Gastrocnemius medialis (tissue), 4 donors: ENCODE results near the gene HLTF. TPM values are rescaled to one million over a fixed set of nuclear protein-coding genes. Genes with fewer than 3 reads are reported as not detected.

ENCODE experiments used
- ATAC-seq, 2 donors: fragments of 150-250 bp; one replicate each; pipeline ENCODE4 v1.9.1; 2016
- DNase-seq, 2 donors: peaks; one replicate each; pipeline ENCODE4 v3.0.0-alpha.2; 2019
- H3K27ac ChIP-seq, 4 donors: fragments of 200-600 bp; sonication (generic); 1 replicate in 1 of 4; 2 replicates in 3 of 4; pipeline ENCODE4 v1.5.1; 2016 to 2018; ENCODE audit warnings: mild to moderate bottlenecking in 2 of 4, moderate library complexity in 1 of 4
- H3K27me3 ChIP-seq, 3 donors: fragments of 200-600 bp; sonication (generic) in 2 of 3; 1 replicate in 1 of 3; 2 replicates in 2 of 3; pipeline versions ENCODE4 v1.5.1 to v1.6.0; 2016 to 2019; ENCODE audit warnings: mild to moderate bottlenecking in 1 of 3, moderate library complexity in 1 of 3
- H3K36me3 ChIP-seq, 2 donors: fragments of 200-600 bp; sonication (generic) in 1 of 2; one replicate each; pipeline ENCODE4 v1.5.1; 2017 to 2018
- H3K4me1 ChIP-seq, 2 donors: fragments of 200-600 bp; sonication (generic) in 1 of 2; one replicate each; pipeline ENCODE4 v1.5.1; 2016 to 2017; ENCODE audit warnings: mild to moderate bottlenecking in 2 of 2
- H3K4me3 ChIP-seq, 4 donors: fragments of 200-600 bp; sonication (generic) in 3 of 4; 1 replicate in 1 of 4; 2 replicates in 3 of 4; pipeline ENCODE4 v1.5.1; 2016 to 2019; ENCODE audit warnings: mild to moderate bottlenecking in 2 of 4
- H3K9me3 ChIP-seq, 3 donors: fragments of 200-600 bp; sonication (generic) in 2 of 3; 1 replicate in 1 of 3; 2 replicates in 2 of 3; pipeline ENCODE4 v1.5.1; 2016 to 2019
- POLR2A ChIP-seq, 2 donors: fragments of 450-650 bp; IDR thresholded peaks; one replicate each; pipeline ENCODE4 v1.6.1; 2017; ENCODE audit warnings: antibody characterized with exemption in 2 of 2, mild to moderate bottlenecking in 2 of 2, moderate library complexity in 2 of 2
- in situ Hi-C, 4 donors: fragments of 200-750 bp; cut with MboI; loops; one replicate each; pipeline versions ENCODE4 v1.15.0 to v1.8.0; 2017; ENCODE audit warnings: low sequenced_read_pairs in 4 of 4
- intact Hi-C: fragments of 100-400 bp; cut with DNase I; formaldehyde crosslinking; loops from one replicate; pipeline ENCODE4 v1.15.1; 2023; ENCODE audit warnings: low total_unique reads
- total RNA-seq, 4 donors: library from RNA; depleted of rRNA; stranded (reverse); fragments of >200 nt; gene quantifications; one replicate each; pipeline versions ENCODE4 v1.1.0 to v1.2.3, GENCODE V29; 2016
- TF ChIP-seq, protein P1 (sequence below), 5 experiments: fragments of 450-650 bp in 3 of 5; fragments of 200-600 bp in 2 of 5; sonication (generic) in 2 of 5; IDR thresholded peaks in 4 of 5; conservative IDR thresholded peaks in 1 of 5; 1 replicate in 4 of 5; 2 replicates in 1 of 5; pipeline ENCODE4 v1.5.1; 2016 to 2019; ENCODE audit warnings: antibody characterized with exemption in 5 of 5, mild to moderate bottlenecking in 3 of 5, moderate library complexity in 3 of 5

The HLTF gene
- total RNA-seq, 4 donors from 2014 or later, result 2.8 to 11.0 (median 5.9) TPM

DNA sequence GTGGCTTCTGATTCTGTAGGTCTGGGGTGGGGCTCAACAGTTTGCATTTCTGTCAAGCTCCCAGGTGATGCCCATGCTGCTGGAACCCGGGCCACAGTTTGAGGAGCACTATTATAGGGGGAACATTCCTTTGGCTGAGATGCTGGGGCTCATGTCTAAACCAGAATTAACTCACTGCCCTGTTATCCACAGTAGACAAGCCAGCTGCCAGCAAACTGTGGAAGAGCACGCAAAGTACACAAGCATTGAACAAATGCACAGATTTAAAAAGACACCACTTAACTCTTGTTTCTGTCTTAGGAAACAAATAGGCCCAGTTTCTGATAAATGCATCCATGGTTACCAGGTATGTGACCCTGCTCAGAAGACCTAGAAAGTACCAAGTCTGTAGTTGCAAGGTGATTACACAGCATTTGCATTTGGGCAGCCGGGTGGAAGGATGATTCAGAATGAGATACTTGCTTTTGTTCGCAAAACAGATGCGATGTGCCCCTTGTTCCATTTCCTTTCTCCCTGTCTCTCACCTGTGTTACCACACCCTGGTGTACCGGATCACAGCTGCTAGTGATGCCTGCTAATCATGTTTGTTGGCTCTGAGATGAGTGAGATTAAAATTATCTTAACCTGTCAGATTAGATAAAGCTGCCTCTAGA is 82.6 kb downstream of the HLTF start:
- peaks cover 77 to 91% of the 10 kb centered on the region in 2 donors for H3K4me1 ChIP-seq
- H3K9me3 ChIP-seq, result no peaks in the 10 kb centered on the region
- H3K36me3 ChIP-seq, result peaks cover 0 to 36% of the 10 kb centered on the region in 2 donors
- no peaks in the 10 kb centered on the region for H3K27me3 ChIP-seq
- peak overlapping the region; percentile 98 to 100 (median 100) for H3K27ac ChIP-seq
- TF ChIP-seq, protein P1, sequence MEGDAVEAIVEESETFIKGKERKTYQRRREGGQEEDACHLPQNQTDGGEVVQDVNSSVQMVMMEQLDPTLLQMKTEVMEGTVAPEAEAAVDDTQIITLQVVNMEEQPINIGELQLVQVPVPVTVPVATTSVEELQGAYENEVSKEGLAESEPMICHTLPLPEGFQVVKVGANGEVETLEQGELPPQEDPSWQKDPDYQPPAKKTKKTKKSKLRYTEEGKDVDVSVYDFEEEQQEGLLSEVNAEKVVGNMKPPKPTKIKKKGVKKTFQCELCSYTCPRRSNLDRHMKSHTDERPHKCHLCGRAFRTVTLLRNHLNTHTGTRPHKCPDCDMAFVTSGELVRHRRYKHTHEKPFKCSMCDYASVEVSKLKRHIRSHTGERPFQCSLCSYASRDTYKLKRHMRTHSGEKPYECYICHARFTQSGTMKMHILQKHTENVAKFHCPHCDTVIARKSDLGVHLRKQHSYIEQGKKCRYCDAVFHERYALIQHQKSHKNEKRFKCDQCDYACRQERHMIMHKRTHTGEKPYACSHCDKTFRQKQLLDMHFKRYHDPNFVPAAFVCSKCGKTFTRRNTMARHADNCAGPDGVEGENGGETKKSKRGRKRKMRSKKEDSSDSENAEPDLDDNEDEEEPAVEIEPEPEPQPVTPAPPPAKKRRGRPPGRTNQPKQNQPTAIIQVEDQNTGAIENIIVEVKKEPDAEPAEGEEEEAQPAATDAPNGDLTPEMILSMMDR (IDR thresholded peaks at IDR 0.05 in 4 of 5, conservative IDR thresholded peaks at IDR 0.05 in 1 of 5), result no peak
- TF ChIP-seq POLR2A (IDR thresholded peaks at IDR 0.05), result no peak
- intact Hi-C loops (no loop called here), in situ Hi-C loops (loop anchor here in 1 of 4 donors (25.0 kb wide), 1 partner anchor 1059 kb away; no protein-coding TSS in a partner anchor)
- DNase-seq, result no peak
- no peak overlapping the region for H3K4me3 ChIP-seq
- peak in 1 of 2 donors; percentile 6 for ATAC-seq

DNA sequence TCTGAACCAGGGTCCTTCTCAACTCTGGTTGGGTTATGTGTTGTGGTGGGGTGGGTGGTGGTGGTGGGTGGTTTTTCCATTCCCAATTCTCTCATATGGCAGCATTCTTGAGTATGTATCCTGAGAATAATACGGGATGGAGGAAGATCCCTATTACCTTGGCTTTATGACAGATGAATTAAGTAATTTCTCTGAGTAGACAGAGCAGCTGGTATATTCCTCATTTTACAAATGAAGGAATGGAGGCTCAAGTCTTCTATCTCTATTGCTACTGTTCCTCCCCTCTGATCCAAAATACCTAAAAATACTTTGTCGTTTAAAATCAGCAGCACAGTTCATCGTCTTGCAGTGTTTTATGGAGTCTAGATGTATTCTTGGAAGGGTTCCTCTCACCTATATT is 84.6 kb downstream of the HLTF start:
- Histone ChIP-seq H3K27ac (peak overlapping the region; percentile 98 to 100 (median 100)), H3K4me3 (no peak overlapping the region), H3K27me3 (no peaks in the 10 kb centered on the region), H3K36me3 (peaks cover 0 to 44% of the 10 kb centered on the region in 2 donors), H3K9me3 (no peaks in the 10 kb centered on the region), H3K4me1 (peaks cover 67 to 84% of the 10 kb centered on the region in 2 donors)
- in situ Hi-C loops, result loop anchor here in 1 of 4 donors (25.0 kb wide), 1 partner anchor 1061 kb away; no protein-coding TSS in a partner anchor
- DNase-seq, result no peak
- TF ChIP-seq POLR2A (IDR thresholded peaks at IDR 0.05), result no peak
- TF ChIP-seq, protein P1 (IDR thresholded peaks at IDR 0.05 in 4 of 5, conservative IDR thresholded peaks at IDR 0.05 in 1 of 5), result no peak
- peak; percentile 35 to 59 for ATAC-seq
- intact Hi-C loops, result no loop called here

DNA sequence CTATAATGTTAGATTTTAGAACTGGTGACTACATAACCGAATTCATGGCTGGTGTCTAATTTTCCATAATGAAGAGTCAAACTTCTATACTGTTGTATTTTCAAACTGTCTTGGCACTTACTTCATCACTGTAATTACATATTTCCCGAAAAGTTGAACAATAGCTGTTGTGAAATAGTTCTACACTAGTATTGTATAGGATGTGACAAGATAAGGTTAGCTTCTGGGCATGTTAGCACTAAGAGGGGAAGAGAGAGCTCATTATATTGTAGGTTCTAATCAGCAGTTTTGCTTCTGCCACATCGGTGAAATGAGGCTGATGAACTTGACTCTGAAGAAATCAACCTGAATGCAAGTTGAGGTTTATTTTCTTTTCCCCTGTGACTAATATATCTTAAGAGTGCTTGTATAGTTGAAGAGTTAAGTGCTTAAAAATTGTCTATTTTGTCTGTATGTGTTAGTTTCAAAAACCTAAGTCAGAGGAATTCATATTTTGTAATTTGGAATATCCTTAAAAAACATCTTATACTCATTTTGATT is 86.1 kb downstream of the HLTF start:
- ATAC-seq (no peak), DNase-seq (no peak)
- H3K36me3 ChIP-seq, result peaks cover 3 to 53% of the 10 kb centered on the region in 2 donors

DNA sequence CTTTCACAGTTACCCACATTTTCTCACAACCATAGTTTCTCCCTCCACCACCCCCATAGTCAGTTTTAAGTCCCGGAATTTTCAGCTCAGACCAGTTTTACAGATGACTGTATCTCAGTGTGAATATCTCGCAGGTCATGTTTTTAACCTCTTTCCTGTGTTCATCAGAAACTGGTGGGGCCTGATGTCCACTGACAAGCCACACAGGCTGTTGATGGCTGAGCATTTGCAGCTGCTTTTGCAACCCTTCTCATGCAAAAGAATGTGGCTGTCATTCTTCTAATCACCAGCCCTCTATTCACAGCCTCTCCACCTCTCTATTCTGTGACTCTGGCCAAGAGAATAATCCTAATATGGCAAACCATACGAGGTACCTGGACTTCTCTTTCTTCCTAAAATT is 86.5 kb downstream of the HLTF start:
- peak overlapping the region; percentile 98 to 100 (median 100) for H3K27ac ChIP-seq
- intact Hi-C loops, result no loop called here
- in situ Hi-C loops, result loop anchor here in 1 of 4 donors (25.0 kb wide), 1 partner anchor 1062 kb away; no protein-coding TSS in a partner anchor
- H3K36me3 ChIP-seq, result peaks cover 3 to 58% of the 10 kb centered on the region in 2 donors
- H3K27me3 ChIP-seq, result no peaks in the 10 kb centered on the region
- H3K9me3 ChIP-seq, result no peaks in the 10 kb centered on the region
- H3K4me3 ChIP-seq, result no peak overlapping the region
- DNase-seq, result no peak
- TF ChIP-seq, protein P1 (IDR thresholded peaks at IDR 0.05 in 4 of 5, conservative IDR thresholded peaks at IDR 0.05 in 1 of 5), result no peak
- TF ChIP-seq POLR2A (IDR thresholded peaks at IDR 0.05), result no peak
- no peak for ATAC-seq
- H3K4me1 ChIP-seq, result peaks cover 59 to 66% of the 10 kb centered on the region in 2 donors

More for the DNA sequence above, 86.1 kb downstream of the HLTF start:
- H3K27ac ChIP-seq, result peak overlapping the region; percentile 98 to 100 (median 100)
- intact Hi-C loops, result no loop called here
- no peak overlapping the region for H3K4me3 ChIP-seq
- H3K4me1 ChIP-seq, result peaks cover 61 to 70% of the 10 kb centered on the region in 2 donors
- TF ChIP-seq, protein P1 (IDR thresholded peaks at IDR 0.05 in 4 of 5, conservative IDR thresholded peaks at IDR 0.05 in 1 of 5), result no peak
- TF ChIP-seq POLR2A (IDR thresholded peaks at IDR 0.05), result no peak
- in situ Hi-C loops, result loop anchor here in 1 of 4 donors (25.0 kb wide), 1 partner anchor 1062 kb away; no protein-coding TSS in a partner anchor
- no peaks in the 10 kb centered on the region for H3K9me3 ChIP-seq
- no peaks in the 10 kb centered on the region for H3K27me3 ChIP-seq
